Measurements from ENCODE around the gene HOXC9. TPM values are rescaled to one million over a fixed set of nuclear protein-coding genes. Genes with fewer than 3 reads are reported as not detected.
A peak's percentile ranks its signal among the peaks of the same experiment; 100 is the strongest.

The HOXC9 gene
- total RNA-seq, 2 donors from 2014 or later: not detected

DNA sequence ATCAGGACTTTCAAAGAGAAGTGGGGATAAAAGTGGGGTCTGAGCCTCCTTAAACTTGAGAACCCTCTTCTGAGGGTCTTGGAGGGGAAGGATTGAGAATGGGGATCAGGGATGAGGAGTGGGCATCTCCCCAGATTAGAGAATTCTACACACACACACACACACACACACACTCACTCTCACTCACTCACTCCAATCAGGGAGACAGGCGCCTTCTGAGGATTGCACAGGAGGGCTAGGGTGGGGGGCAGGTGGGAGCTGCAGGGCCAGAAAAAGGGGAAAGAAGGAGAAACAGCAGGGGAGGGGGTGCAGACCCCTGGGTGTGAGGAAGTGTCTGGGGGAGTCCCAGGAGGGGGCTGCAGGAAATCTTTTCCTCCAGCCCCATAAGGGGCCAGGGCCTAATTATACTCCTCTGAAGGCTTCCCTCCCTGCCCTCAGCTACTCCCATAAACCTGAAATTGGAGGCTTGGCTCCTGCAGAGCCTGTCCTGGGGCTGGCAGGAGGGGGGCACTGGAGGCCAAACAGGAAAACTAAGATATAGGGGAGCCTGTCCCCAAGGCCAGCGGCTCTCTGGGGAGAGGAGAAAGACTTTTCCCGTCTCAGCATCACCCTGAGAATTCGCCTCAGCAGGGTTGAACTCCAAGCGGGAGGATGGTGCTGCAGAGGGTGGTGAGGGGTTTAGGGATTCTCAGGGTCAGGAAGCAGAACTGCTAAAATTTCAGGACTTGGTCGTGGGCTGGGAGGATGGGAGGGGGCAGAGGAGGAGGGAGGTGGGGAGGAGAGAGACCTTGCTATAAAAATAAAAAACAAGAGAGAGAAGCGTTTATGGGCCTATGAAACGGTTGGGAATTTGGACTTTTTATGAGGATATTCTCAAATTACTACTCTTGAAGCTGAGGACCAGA is 1.6 kb downstream of the HOXC9 start:
- no peaks in the 10 kb centered on the region for H3K9me3 Mint-ChIP-seq
- peaks cover 0 to 9% of the 10 kb centered on the region in 2 donors for H3K36me3 Mint-ChIP-seq
- ATAC-seq (no peak), DNase-seq (ENCODE audit: low spot score in 2 of 2) (no peak)
- no peak overlapping the region for H3K27ac Mint-ChIP-seq

DNA sequence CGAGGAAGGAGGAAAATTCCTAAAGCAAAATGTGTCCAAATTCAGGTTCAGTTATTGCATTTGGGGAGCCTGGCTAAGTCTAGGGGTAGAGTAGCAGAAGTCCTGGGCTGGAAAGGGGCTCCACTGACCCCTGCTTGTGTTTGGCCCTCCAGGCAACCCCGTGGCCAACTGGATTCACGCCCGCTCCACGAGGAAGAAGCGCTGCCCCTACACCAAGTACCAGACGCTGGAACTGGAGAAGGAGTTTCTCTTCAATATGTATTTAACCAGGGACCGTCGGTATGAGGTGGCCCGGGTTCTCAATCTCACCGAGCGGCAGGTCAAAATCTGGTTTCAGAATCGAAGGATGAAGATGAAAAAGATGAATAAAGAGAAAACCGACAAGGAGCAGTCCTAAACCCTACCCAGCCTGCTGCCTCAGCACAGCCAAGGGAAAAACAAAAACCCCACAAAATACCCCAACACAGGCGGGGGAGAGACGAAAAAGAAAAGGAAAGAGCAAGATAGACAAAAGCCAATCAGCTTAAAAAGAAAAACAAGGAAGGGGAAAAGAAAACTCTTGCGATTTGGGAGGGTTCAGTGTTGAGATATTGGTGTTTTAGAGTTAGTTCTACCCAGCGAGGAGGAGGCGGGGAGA is 2.4 kb downstream of the HOXC9 start:
- no peak overlapping the region for H3K27ac Mint-ChIP-seq
- H3K9me3 Mint-ChIP-seq: no peaks in the 10 kb centered on the region
- H3K36me3 Mint-ChIP-seq: peaks cover 0 to 9% of the 10 kb centered on the region in 2 donors
- no peak for DNase-seq (ENCODE audit: low spot score in 2 of 2)
- ATAC-seq: no peak

DNA sequence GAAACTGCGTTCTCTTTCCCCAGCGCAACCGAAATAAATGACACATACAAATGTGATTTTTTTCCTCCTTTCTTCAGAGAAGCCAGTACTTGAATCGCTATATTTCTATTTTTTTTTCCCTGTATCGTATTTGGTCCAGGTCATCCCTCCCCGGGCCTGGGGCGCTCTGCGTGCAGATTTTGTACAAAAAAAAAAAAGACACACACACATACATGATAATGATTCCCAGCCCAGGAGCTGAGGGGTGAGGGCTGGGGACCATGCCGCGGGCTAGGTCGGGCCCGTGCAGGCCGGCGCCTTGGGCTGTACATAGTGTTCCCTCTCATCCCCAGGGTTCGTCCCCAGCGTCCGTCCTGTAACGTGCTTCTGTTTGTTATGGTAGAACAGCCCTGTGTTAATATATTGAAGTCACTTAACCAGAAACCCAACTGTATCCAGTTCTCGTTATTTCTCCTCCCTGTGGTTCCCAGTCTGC is 3.0 kb downstream of the HOXC9 start:
- ATAC-seq: no peak
- Mint-ChIP-seq H3K36me3 (peaks cover 0 to 9% of the 10 kb centered on the region in 2 donors), H3K27ac (no peak overlapping the region), H3K9me3 (no peaks in the 10 kb centered on the region)
- no peak for DNase-seq (ENCODE audit: low spot score in 2 of 2)

DNA sequence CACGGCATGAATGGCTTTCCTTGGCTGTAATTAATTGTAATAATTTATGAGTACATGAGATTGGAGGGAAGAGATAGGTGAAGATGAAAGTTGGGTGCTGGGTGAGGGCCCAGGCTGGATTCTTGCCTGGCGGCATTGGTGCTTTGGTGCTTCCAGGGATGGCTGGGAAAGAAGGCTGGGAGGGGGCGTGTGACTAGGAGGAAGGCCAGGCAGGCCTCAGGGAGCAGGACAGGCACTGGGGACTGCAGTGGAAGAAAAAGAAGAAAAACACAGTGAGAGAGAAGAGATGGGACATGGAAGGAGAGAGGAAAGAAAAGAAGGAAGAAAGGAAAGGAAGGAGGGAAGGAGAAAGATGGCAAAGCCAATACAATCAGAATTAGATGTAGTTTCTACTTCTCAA is 3.7 kb downstream of the HOXC9 start:
- peaks cover 0 to 9% of the 10 kb centered on the region in 2 donors for H3K36me3 Mint-ChIP-seq
- H3K27ac Mint-ChIP-seq: no peak overlapping the region
- ATAC-seq: no peak
- no peak for DNase-seq (ENCODE audit: low spot score in 2 of 2)
- no peaks in the 10 kb centered on the region for H3K9me3 Mint-ChIP-seq

DNA sequence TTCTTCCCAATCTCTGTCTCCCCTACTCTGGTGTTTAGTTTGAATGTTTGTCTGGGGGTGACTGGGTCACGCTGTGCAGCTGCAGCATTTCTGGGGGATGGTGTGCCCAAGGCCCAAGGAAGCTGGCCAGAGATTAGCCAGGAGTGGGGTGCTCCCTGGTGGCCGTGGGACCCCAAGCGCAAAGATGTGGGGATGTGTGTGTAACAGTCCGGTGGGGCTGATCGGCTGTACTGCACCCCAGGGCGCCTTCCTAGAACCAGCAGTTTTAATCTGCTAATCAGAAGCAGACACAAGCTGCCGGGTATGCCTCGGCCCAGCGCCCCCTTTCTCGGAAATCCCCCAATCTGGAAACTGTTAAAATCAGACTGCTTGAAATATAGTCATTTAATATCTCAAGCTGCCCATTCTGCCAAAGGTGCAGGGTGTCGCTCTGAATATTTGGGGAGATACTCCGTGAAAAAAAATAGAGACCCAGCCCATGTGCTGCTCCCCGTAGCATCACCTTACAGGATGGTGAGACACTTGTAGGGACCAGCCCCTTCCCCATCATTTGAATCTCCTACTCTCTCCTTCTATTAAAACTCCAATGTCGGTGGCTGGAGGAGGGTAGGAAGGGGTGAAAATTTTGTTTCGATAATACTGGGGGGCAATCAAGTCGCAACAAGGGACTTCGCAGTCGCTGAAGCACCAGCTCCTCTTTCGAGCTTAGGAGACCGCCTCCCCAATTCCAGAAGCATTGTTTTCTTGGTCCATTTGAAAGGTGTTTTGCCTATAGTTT is 4.3 kb downstream of the HOXC9 start:
- no peak for ATAC-seq
- Mint-ChIP-seq H3K36me3 (peaks cover 0 to 9% of the 10 kb centered on the region in 2 donors), H3K9me3 (no peaks in the 10 kb centered on the region), H3K27ac (no peak overlapping the region)
- no peak for DNase-seq (ENCODE audit: low spot score in 2 of 2)

DNA sequence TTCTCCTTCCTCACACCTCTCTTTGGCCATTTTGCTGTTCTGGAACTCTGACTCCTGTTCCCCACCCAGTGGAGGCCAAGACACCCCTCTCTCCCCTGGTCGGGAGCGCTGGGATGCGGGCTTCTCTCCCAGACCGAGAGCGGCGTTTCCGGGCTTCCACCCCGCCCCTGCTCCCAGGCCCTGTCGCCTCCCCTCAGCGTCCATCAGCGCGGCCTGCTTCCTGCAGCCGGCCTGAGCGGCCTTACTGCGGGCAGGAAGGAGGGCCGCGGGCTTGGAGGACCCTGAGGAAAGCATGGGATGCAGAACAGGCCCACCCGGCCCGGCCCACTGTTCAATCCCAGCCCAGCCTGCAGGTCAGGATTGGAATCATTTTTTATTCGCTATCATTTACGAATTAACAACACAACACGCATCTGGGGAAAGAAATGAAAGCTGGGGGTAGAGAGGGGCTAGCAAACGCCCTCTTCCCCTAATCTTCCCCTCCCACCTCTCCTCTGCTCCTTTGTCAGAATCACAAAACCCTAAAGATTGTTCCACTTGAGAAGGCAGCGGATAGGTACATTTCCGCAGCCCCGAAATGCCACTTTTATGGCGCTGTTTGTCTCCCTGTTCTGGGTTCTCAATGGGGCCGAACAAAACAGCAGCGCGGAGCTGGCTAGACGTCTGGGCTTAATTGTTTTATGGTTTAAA is 5.0 kb downstream of the HOXC9 start:
- no peaks in the 10 kb centered on the region for H3K9me3 Mint-ChIP-seq
- no peak for ATAC-seq
- peaks cover 0 to 9% of the 10 kb centered on the region in 2 donors for H3K36me3 Mint-ChIP-seq
- DNase-seq (ENCODE audit: low spot score in 2 of 2): no peak
- H3K27ac Mint-ChIP-seq: peak overlapping the region in 1 of 2 donors; percentile 72

DNA sequence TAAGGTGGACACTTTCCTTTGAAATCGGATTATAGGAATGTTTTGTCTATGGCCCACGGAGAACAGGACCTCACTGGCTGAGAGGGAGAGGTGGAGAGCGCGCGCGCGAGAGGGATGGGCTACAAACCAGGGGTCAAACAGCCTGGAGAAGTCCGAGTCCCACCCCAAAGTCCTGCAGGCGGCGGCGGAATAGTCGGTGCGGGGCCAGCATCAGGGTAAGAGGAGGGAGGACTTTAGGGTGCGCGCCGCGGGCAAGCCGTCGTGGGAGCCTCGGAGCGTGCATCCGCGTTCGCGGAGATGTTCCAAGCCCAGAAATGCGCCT is 5.5 kb downstream of the HOXC9 start:
- no peaks in the 10 kb centered on the region for H3K9me3 Mint-ChIP-seq
- peaks cover 0 to 9% of the 10 kb centered on the region in 2 donors for H3K36me3 Mint-ChIP-seq
- H3K27ac Mint-ChIP-seq: peak overlapping the region in 1 of 2 donors; percentile 72
- ATAC-seq: peak in 1 of 2 donors; percentile 2
- DNase-seq (ENCODE audit: low spot score in 2 of 2): no peak

DNA sequence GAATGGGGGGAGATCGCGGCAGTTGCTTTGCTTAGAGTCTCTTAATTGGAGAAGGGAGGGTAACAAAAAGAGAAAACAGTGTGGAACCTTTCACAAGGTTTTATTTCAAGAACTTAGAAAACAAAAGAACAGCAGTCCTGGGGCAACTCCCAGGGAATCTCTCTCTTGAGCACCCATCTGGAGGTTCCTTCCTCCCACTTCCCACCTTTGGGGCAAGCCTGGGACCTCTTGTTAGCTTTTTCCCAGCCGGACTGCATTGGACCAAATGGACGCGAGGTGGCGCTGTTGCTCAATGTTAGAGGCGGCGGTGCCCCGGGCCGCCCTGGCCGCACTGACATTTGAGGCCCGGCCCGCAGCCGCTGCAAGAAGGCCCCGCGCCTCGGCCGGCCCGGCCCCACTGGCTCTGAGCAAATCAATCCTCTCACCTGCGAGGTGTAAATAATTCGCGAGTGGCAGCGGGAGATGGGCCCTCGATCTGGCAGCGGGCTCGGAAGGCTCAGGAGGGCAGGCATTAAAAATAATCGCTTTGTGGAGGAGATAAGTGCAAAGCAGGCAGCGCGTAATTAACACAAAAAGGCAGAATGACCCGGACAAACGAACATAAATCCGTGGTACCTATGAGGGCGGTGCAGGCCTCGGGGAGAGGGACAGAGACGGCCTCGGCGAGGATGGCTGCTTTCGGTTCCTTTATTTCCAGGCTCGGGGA is 6.0 kb downstream of the HOXC9 start:
- peak; percentile 79 to 93 for DNase-seq (ENCODE audit: low spot score in 2 of 2)
- ATAC-seq: peak; percentile 80 to 93
- Mint-ChIP-seq H3K36me3 (peaks cover 0 to 9% of the 10 kb centered on the region in 2 donors), H3K27ac (peak overlapping the region in 1 of 2 donors; percentile 60), H3K9me3 (no peaks in the 10 kb centered on the region)

DNA sequence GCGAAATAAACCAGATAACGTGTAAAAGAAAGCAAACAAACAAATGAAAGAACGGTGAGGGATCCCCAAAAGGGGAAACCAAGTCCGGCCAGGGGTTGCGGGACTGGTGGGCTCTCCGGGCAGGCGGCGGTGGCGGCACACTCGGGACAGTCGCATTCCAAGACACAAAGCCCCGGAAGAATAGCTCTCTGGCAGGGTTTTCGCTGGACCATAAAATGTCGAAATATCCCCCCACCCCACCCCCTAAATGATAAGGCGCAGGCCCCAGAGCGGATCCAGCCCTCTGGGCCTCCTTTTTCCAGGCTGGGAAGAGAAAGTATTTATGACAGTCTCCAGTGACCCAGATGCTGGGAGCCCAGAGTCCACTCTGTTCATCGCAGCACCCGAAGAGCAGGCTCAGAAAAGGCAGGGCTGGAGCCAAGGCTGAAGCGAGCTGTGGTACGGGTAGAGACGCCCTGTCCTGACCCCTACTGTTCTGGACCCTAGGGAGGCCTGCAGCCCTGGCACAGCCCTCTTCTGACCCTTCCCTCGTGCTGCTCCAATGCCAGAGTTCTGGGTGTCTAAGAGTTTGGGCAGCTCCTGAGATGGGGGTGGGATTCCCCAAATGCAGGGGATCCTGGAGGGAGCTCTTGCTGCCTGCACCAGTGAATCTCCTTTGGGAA is 6.7 kb downstream of the HOXC9 start:
- H3K9me3 Mint-ChIP-seq: no peaks in the 10 kb centered on the region
- ATAC-seq: no peak
- no peak for DNase-seq (ENCODE audit: low spot score in 2 of 2)
- peaks cover 0 to 9% of the 10 kb centered on the region in 2 donors for H3K36me3 Mint-ChIP-seq
- peak overlapping the region in 1 of 2 donors; percentile 60 for H3K27ac Mint-ChIP-seq

DNA sequence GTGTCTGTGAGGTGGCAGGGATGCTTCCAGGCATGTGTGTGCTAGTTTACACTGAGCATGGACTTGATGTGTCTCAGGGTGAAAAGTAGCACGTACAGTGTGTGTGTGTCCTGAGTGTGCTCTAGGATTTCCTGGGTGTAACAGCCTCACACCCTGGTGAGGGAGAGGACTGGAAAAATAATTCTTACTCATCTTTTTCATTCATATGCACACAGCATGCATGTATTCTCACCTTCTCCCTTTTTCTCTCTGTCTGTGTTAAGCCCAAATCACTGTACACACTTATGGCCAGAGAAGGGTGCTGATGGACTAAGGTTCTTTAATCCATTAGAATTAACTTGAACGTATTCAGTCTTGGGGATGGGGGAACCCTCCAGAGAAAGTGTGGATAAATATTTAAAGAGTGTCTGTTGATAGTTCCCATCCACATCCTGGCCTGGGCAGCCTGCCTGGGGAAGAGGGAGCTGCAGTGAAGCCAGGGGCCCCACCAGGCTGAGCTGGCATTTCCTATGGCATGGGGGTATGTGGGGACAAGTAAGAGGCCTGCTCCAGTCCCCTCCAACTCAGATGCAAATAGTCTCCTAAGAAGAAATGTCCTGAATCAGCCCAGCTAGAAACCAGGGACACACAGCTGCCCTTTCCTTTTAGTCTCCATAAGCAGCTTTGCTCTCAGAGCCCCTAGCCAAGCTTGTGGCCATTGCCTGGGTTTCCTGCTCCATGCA is 7.7 kb downstream of the HOXC9 start:
- ATAC-seq: no peak
- DNase-seq (ENCODE audit: low spot score in 2 of 2): no peak
- H3K27ac Mint-ChIP-seq: no peak overlapping the region
- H3K36me3 Mint-ChIP-seq: peaks cover 0 to 5% of the 10 kb centered on the region in 2 donors
- H3K9me3 Mint-ChIP-seq: no peaks in the 10 kb centered on the region

DNA sequence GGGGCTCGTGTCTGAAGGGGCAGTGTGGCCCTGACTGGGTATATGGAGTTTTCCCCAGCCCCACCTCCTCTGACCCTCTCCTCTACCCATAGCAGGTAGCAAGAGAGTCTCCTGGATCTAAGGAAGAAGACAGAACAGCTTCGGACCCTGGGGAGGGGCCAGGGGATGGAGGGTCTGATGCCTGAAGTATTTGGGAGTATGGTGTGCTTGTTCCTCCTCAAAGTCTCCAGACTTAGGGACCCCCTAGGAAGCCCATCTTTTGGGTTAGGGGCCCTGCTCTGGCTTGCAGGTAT is 8.2 kb downstream of the HOXC9 start:
- peaks cover 0 to 5% of the 10 kb centered on the region in 2 donors for H3K36me3 Mint-ChIP-seq
- no peak for ATAC-seq
- no peaks in the 10 kb centered on the region for H3K9me3 Mint-ChIP-seq
- no peak for DNase-seq (ENCODE audit: low spot score in 2 of 2)
- no peak overlapping the region for H3K27ac Mint-ChIP-seq

DNA sequence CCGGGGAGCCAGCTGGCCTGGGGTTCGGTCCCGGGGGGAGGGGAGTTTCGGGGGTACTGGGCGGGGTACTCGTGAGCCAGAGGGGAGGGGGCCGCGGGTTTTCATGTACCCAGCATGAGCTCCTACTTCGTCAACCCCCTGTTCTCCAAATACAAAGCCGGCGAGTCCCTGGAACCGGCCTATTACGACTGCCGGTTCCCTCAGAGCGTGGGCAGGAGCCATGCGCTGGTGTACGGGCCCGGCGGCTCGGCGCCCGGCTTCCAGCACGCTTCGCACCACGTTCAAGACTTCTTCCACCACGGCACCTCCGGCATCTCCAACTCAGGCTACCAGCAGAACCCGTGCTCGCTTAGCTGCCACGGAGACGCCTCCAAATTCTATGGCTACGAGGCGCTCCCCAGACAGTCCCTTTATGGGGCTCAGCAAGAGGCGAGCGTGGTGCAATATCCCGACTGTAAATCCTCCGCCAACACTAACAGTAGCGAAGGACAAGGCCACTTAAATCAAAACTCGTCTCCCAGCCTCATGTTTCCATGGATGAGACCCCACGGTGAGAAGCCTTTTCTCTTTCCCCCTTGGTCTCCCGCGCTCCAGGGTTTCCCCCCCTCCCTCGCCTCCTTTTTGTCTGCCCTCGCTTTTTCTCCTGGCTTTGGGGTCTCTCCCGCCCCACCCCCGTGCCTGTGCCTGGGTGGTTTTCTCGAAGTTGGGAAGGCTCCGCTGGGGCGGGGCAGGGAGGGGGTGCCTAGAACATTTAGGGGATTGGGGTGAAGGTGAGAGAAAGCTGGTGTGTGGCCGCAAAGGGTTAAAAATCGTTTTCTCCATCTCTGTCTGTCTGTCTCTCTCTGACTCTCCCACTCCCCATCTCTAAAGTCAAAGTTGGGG is 9.5 kb downstream of the HOXC9 start:
- DNase-seq (ENCODE audit: low spot score in 2 of 2): no peak
- peak in 1 of 2 donors; percentile 39 for ATAC-seq
- H3K36me3 Mint-ChIP-seq: peaks cover 0 to 5% of the 10 kb centered on the region in 2 donors
- H3K27ac Mint-ChIP-seq: no peak overlapping the region
- H3K9me3 Mint-ChIP-seq: no peaks in the 10 kb centered on the region

DNA sequence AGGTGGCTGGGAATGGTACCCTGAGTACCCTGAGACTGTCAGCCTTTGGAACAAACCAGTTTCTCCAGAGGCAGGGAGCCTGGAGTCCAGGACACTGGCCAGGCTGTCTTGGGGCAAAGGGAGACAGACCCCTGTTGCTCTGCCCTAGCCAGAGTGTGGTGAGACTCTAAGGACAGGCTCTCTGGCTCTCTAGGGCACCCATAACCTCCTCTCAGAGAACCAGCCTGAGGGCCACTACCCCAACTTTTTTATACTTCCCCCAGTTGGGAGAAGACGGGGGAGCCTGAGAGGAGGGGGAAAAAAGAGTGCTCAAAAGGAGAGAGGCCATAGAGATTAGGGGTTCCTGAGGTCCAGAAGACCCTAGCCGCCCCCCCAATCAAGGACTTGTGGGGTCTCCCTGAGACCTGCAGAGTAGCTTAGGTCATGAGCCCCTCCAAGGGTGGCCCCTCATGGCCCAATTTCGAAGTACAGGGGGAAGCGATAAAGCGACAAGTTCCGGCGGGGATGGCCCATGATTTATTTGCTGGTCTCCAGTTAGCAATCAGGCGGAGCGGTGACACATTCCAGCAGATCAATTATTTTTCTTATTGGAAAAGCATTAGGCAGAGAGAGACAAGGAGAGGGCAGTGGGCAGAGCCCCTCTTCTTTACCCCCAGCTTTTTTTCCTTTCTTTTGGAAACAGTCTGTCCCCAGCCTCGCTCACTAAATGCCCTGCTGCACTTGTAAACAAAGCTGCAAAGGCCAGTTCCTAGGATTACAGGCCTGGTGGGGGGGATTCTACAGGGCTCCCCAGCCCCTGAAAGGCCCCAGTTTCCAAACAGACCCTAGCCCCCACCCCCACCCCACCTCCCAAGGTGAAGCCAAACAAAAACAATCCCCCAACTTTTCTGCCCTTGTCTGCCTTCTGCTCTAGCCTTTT is 10.4 kb downstream of the HOXC9 start:
- H3K36me3 Mint-ChIP-seq: peaks cover 5 to 7% of the 10 kb centered on the region in 2 donors
- DNase-seq (ENCODE audit: low spot score in 2 of 2): no peak
- no peak for ATAC-seq
- no peaks in the 10 kb centered on the region for H3K9me3 Mint-ChIP-seq
- H3K27ac Mint-ChIP-seq: no peak overlapping the region

Data from activated naive CD4-positive, alpha-beta T cell treated with anti-CD3 and anti-CD28 coated beads, Interleukin-2, amount 50 U/mL, for 72 hours (primary cell).